OCI-M2 (cell line): ENCODE data around the gene ZNF672.
"Not testable (repeated sequence)": the region's sequence is repeated elsewhere in the genome, so short reads cannot be mapped to it uniquely, and the experiment has no call there.

Source experiments
- DNase-seq: peaks from one replicate; lab custom pipeline; 2025; ENCODE audit not compliant: unreplicated experiment; lab: John Stamatoyannopoulos, UW

The ZNF672 gene

GRCh38 chr1:248837781-248838356 is at the start of gene ZNF672:
ZNF672 (plus strand) TSS chr1:248838224; CDS start chr1:248847275, 9,051 bp downstream.
- DNase-seq = peak; percentile 93

GRCh38 chr1:248788327-248788726 is 49.7 kb upstream of the ZNF672 start:
- no peak for DNase-seq

GRCh38 chr1:248789337-248789736 is 48.7 kb upstream of the ZNF672 start:
- not testable (repeated sequence) for DNase-seq

GRCh38 chr1:248790456-248790855 is 47.6 kb upstream of the ZNF672 start:
- no peak for DNase-seq

GRCh38 chr1:248791010-248791409 is 47.0 kb upstream of the ZNF672 start:
- DNase-seq = no peak

- no peak for DNase-seq
Measured at GRCh38 chr1:248792342-248792741, 45.7 kb upstream of the ZNF672 start.

- no peak for DNase-seq
Measured at GRCh38 chr1:248793592-248793991, 44.4 kb upstream of the ZNF672 start.

GRCh38 chr1:248794663-248795062 is 43.4 kb upstream of the ZNF672 start:
- DNase-seq = not testable (repeated sequence)

GRCh38 chr1:248798791-248799190 is 39.2 kb upstream of the ZNF672 start:
- DNase-seq = no peak

- no peak for DNase-seq
Measured at GRCh38 chr1:248800459-248800858, 37.6 kb upstream of the ZNF672 start.

GRCh38 chr1:248802454-248802853 is 35.6 kb upstream of the ZNF672 start:
- DNase-seq = no peak

- not testable (repeated sequence) for DNase-seq
Measured at GRCh38 chr1:248803501-248803900, 34.5 kb upstream of the ZNF672 start.

- peak; percentile 51 for DNase-seq
Measured at GRCh38 chr1:248804771-248805681, 33.0 kb upstream of the ZNF672 start.

- DNase-seq = no peak
Measured at GRCh38 chr1:248805876-248806275, 32.1 kb upstream of the ZNF672 start.

GRCh38 chr1:248807067-248807737 is 30.8 kb upstream of the ZNF672 start:
- no peak for DNase-seq

GRCh38 chr1:248808876-248809275 is 29.1 kb upstream of the ZNF672 start:
- no peak for DNase-seq

GRCh38 chr1:248810000-248810726 is 27.9 kb upstream of the ZNF672 start:
- no peak for DNase-seq

GRCh38 chr1:248810727-248811513 is 27.1 kb upstream of the ZNF672 start:
- DNase-seq = no peak

- no peak for DNase-seq
Measured at GRCh38 chr1:248811514-248812490, 26.2 kb upstream of the ZNF672 start.
